ENCODE results near the gene STAP2. TPM values are rescaled to one million over a fixed set of nuclear protein-coding genes. Genes with fewer than 3 reads are reported as not detected.
"Not testable (repeated sequence)": the region's sequence is repeated elsewhere in the genome, so short reads cannot be mapped to it uniquely, and the experiment has no call there.

The STAP2 gene
- polyA plus RNA-seq, 1 donor (not counting 4 experiments of a cell fraction or from before 2014, with no cell fraction given), result 60.0 TPM

GRCh38 chr19:4277191-4277696 is 61.4 kb downstream of the STAP2 start:
- DNase-seq (ENCODE audit: low read depth, low spot score), result no peak
- FAIRE-seq, result no peak
- no peak for TF ChIP-seq CTCF (optimal IDR thresholded peaks at IDR 0.05 in 1 of 3, IDR thresholded peaks at IDR 0.05 in 1 of 3, conservative IDR thresholded peaks at IDR 0.05 in 1 of 3; ENCODE audit: extremely low read depth in 1 of 3, insufficient read depth in 2 of 3, low read length in 3 of 3)
- no peak for TF ChIP-seq EZH2 (IDR thresholded peaks at IDR 0.05; ENCODE audit: low read length)
- dilution Hi-C loops (cut with MboI; ENCODE audit: extremely low pct_ligation_motif_present, low sequenced_read_pairs), result no loop called here
- H3K9me1 ChIP-seq (ENCODE audit: control insufficient read depth, extremely low read depth, insufficient read depth, low read length), result no peaks in the 10 kb centered on the region
- H3K36me3 ChIP-seq (ENCODE audit: control insufficient read depth in 2 of 2, extremely low read depth in 1 of 2, insufficient read depth in 2 of 2, low read length in 2 of 2), result no peaks in the 10 kb centered on the region
- H3K9me3 ChIP-seq (ENCODE audit: control insufficient read depth, low read depth, low read length), result no peaks in the 10 kb centered on the region
- no peaks in the 10 kb centered on the region for H3K4me1 ChIP-seq (ENCODE audit: control insufficient read depth, extremely low read depth, insufficient read depth, low read length)
- H4K20me1 ChIP-seq (ENCODE audit: control insufficient read depth, extremely low read depth, insufficient read depth, low read length), result no peaks in the 10 kb centered on the region
- H3K27me3 ChIP-seq (ENCODE audit: control insufficient read depth, extremely low read depth, insufficient read depth, low read length), result peaks cover 29% of the 10 kb centered on the region
- no peak overlapping the region for H3K4me3 ChIP-seq (ENCODE audit: control insufficient read depth in 2 of 3, extremely low read depth in 1 of 3, insufficient read depth in 2 of 3, low read depth in 1 of 3, low read length in 3 of 3)
- no peaks in the 10 kb centered on the region for H3K79me2 ChIP-seq (ENCODE audit: control insufficient read depth, insufficient read depth, low read length)
- H3K9ac ChIP-seq (ENCODE audit: control insufficient read depth, extremely low read depth, insufficient read depth, low read length), result no peak overlapping the region
- no peak overlapping the region for H2AFZ ChIP-seq (ENCODE audit: control insufficient read depth, low read length)
- no peak overlapping the region for H3K27ac ChIP-seq (ENCODE audit: control insufficient read depth, insufficient read depth, low read length)
- no peak overlapping the region for H3K4me2 ChIP-seq (ENCODE audit: control insufficient read depth, extremely low read depth, insufficient read depth, low read depth, low read length)

GRCh38 chr19:4274321-4274686 is 64.3 kb downstream of the STAP2 start:
- H3K4me2 ChIP-seq (ENCODE audit: control insufficient read depth, extremely low read depth, insufficient read depth, low read depth, low read length); FAIRE-seq; H3K4me3 ChIP-seq (ENCODE audit: control insufficient read depth in 2 of 3, extremely low read depth in 1 of 3, insufficient read depth in 2 of 3, low read depth in 1 of 3, low read length in 3 of 3); dilution Hi-C loops (cut with MboI; ENCODE audit: extremely low pct_ligation_motif_present, low sequenced_read_pairs); H3K9me1 ChIP-seq (ENCODE audit: control insufficient read depth, extremely low read depth, insufficient read depth, low read length); H3K9ac ChIP-seq (ENCODE audit: control insufficient read depth, extremely low read depth, insufficient read depth, low read length); H2AFZ ChIP-seq (ENCODE audit: control insufficient read depth, low read length); DNase-seq (ENCODE audit: low read depth, low spot score); H3K36me3 ChIP-seq (ENCODE audit: control insufficient read depth in 2 of 2, extremely low read depth in 1 of 2, insufficient read depth in 2 of 2, low read length in 2 of 2); H3K27ac ChIP-seq (ENCODE audit: control insufficient read depth, insufficient read depth, low read length); H3K79me2 ChIP-seq (ENCODE audit: control insufficient read depth, insufficient read depth, low read length); H4K20me1 ChIP-seq (ENCODE audit: control insufficient read depth, extremely low read depth, insufficient read depth, low read length); H3K4me1 ChIP-seq (ENCODE audit: control insufficient read depth, extremely low read depth, insufficient read depth, low read length); H3K9me3 ChIP-seq (ENCODE audit: control insufficient read depth, low read depth, low read length): not testable (repeated sequence)
- H3K27me3 ChIP-seq (ENCODE audit: control insufficient read depth, extremely low read depth, insufficient read depth, low read length), result peaks cover 12% of the 10 kb centered on the region

Other genes with a start within 250 kb of the STAP2 start
- gene MAP2K2, start 214.7 kb downstream of the STAP2 start, polyA plus RNA-seq, result 61.8 to 97.9 TPM (median 89.5 TPM) in 3 replicates
- not detected in 3 replicates for gene CREB3L3, start 185.2 kb downstream of the STAP2 start, polyA plus RNA-seq
- gene SIRT6, start 156.3 kb downstream of the STAP2 start, polyA plus RNA-seq, result 14.6 to 28.6 TPM (median 17.4 TPM) in 3 replicates
- 0.02 to 0.15 TPM (median 0.07 TPM) in 3 replicates for gene ANKRD24, start 156.1 kb downstream of the STAP2 start, polyA plus RNA-seq
- gene EBI3, start 109.3 kb downstream of the STAP2 start, polyA plus RNA-seq, result 0.05 to 0.21 TPM in 2 of 3 replicates, not detected in the other
- 10.8 to 17.0 TPM (median 13.7 TPM) in 3 replicates for gene YJU2, start 91.7 kb downstream of the STAP2 start, polyA plus RNA-seq
- gene SHD, start 59.6 kb downstream of the STAP2 start, polyA plus RNA-seq, result not detected in 3 replicates
- gene TMIGD2, start 36.4 kb downstream of the STAP2 start, polyA plus RNA-seq, result not detected in 3 replicates
- gene FSD1, start 34.2 kb downstream of the STAP2 start, polyA plus RNA-seq, result 0.35 to 1.8 TPM (median 0.49 TPM) in 3 replicates
- 4.2 to 4.7 TPM (median 4.6 TPM) in 3 replicates for gene MPND, start 4.7 kb upstream of the STAP2 start, polyA plus RNA-seq
- gene SH3GL1, start 61.7 kb upstream of the STAP2 start, polyA plus RNA-seq, result 47.4 to 61.0 TPM (median 52.7 TPM) in 3 replicates
- 5.2 to 12.5 TPM (median 10.6 TPM) in 3 replicates for gene CHAF1A, start 63.8 kb upstream of the STAP2 start, polyA plus RNA-seq
- gene UBXN6, start 119.0 kb upstream of the STAP2 start, polyA plus RNA-seq, result 36.4 to 63.1 TPM (median 48.2 TPM) in 3 replicates
- 19.5 to 22.0 TPM (median 21.6 TPM) in 3 replicates for gene HDGFL2, start 133.5 kb upstream of the STAP2 start, polyA plus RNA-seq
- gene PLIN4, start 179.7 kb upstream of the STAP2 start, polyA plus RNA-seq, result 0.01 TPM in 1 of 3 replicates, not detected in the others
- gene PLIN5, start 196.4 kb upstream of the STAP2 start, polyA plus RNA-seq, result 0.04 TPM in 1 of 3 replicates, not detected in the others
- gene LRG1, start 201.2 kb upstream of the STAP2 start, polyA plus RNA-seq, result 1.2 to 3.5 TPM (median 1.3 TPM) in 3 replicates
- gene SEMA6B, start 220.9 kb upstream of the STAP2 start, polyA plus RNA-seq, result 0.41 to 1.1 TPM (median 1.1 TPM) in 3 replicates